C4-2B (cell line): ENCODE measurements around the gene ACAP3.

ENCODE experiments used
- ZFX ChIP-seq: fragments of 450-650 bp; IDR thresholded peaks from 2 replicates; pipeline ENCODE4 v1.6.1; 2017
- TF ChIP-seq, protein P1 (sequence below): fragments of 450-650 bp; conservative IDR thresholded peaks from 2 replicates; pipeline ENCODE4 v1.5.1; 2017; ENCODE audit warnings: mild to moderate bottlenecking

GRCh38 chr1:1327291-1327690 is 19.6 kb upstream of the ACAP3 start:
- TF ChIP-seq, protein P1, sequence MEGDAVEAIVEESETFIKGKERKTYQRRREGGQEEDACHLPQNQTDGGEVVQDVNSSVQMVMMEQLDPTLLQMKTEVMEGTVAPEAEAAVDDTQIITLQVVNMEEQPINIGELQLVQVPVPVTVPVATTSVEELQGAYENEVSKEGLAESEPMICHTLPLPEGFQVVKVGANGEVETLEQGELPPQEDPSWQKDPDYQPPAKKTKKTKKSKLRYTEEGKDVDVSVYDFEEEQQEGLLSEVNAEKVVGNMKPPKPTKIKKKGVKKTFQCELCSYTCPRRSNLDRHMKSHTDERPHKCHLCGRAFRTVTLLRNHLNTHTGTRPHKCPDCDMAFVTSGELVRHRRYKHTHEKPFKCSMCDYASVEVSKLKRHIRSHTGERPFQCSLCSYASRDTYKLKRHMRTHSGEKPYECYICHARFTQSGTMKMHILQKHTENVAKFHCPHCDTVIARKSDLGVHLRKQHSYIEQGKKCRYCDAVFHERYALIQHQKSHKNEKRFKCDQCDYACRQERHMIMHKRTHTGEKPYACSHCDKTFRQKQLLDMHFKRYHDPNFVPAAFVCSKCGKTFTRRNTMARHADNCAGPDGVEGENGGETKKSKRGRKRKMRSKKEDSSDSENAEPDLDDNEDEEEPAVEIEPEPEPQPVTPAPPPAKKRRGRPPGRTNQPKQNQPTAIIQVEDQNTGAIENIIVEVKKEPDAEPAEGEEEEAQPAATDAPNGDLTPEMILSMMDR = no peak
- TF ChIP-seq ZFX = no peak
